M059J (cell line): ENCODE results near the gene DACT2. TPM values are rescaled to one million over a fixed set of nuclear protein-coding genes. Genes with fewer than 3 reads are reported as not detected.
"Not testable (repeated sequence)": the region's sequence is repeated elsewhere in the genome, so short reads cannot be mapped to it uniquely, and the experiment has no call there.

ENCODE experiments used
- DNase-seq: peaks from one replicate; pipeline ENCODE4 v3.0.0-alpha.2; 2012; ENCODE audit warnings: low read depth
- total RNA-seq: library from RNA; depleted of rRNA; stranded (reverse); fragments of >200 nt; shearing (Covaris generic); gene quantifications from 2 replicates; pipeline ENCODE4 v1.2.3, GENCODE V29; 2014

Gene DACT2
- total RNA-seq, 1 experiment from 2014 or later = not detected

DNA sequence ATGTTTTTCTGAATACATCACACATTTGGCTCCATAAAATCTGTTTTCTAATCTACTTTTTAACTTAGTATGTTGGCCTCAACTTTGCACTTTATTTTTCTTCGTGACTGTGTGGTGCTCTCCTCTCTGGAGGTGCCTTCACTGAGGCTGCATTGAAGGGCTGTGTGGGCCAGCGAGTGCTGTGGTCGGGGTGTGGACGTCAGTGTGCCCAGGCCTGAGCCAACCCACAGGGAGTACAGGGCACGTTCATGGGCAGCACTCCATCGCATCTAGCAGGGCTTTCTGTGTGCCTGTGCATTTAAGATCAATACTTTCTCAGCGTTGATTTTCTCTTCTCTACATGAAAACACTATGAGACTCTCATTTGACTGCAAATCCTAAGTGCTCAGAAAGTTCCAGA, 37.8 kb downstream of the DACT2 start:
- DNase-seq = no peak

DNA sequence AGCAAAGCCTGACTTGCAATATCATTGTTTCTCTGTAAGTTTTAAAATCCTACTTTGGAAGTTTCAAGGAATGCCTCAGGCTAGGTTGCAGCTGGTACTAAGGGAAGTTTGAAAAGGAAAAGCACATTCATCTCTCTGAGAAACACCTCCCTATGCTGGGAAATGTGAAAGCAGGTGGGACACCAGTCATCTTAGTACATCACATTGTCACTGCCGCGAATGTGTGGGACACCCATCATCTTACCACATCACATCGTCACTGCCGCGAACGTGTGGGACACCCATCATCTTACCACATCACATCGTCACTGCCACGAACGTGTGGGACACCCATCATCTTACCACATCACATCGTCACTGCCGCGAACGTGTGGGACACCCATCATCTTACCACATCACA, 38.3 kb downstream of the DACT2 start:
- DNase-seq = not testable (repeated sequence)

DNA sequence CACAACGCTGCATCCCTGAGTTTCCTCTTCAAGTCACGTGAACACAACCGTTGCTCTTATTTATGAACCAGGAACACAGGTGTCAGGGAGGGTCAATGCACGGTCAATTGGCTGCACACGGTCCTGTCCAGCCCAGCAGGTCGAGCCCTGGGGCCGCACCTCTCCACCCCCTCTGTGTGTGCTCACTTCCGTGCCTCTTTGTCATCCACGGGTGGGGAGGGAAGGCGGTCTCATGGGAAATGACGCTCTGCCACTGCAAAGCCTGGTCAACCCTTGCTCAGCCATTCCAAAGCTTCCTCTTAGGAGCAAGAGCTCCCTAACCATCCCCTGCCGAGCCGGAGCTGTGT, 38.7 kb downstream of the DACT2 start:
- no peak for DNase-seq

DNA sequence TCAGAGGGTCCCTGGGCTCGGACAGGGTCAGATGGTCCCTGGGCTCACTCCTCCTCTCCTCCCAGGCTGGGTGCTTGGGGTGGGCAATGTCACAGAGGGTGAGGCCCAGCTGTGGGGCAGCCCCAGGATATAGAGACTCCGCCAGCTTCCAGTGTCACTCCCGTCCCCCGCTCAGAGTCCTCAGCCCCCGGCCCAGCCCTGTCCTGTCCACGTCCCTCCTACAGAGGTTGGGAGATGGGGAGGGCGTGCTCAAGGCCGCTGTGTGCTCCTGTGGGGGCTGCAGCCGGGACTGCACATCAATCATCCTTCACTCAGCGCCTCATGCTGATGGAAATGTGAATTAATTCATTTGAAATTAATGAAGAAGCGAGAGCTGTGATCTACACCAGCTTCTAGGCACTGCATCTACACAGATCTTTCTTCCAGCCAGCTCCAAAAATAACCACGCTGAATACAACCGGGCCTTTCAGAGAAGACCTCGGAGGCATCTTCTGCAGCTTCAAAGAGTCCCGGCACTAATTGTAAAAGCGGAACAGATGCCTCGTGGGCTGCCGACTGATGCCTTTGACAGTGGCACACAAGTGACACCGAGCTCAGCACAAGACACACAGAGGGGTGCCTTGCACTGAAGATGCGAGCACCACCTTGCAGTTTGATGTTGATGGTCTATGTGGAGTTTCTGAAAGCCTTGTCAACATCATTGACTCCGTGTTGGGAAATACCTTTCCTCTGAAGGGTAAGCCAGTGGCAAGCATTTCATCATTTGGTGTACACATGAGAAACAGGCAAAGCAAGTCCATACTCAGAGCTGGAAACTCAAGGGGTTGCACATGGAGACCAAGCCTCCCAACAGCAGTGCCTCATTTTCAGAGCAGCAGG, 39.3 kb downstream of the DACT2 start:
- no peak for DNase-seq

DNA sequence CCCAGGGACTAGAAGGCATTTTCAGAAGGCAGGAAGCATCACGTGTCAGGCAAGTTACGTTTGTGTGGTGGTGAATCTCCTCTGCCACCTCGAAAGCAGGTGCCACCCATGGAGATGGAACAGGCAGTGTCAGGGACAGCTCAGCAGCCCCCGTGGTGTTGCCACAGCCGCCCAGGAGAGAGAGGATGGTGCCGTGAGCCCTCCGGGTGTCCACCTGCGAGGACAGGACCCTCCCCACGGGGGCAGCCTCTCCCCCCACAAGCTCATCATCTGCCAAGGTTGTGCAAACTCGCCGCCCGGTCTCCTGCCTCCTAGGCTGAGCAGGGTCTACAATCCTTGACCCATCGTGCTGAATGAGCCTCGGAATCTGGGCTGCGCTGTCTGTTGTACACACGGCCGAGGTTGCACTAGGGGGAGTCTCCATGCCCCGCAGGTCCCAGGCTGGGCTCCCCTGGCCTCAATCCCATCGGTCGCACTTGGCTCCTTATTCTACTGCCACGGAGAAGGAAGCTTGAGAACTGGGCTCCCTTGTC, 40.1 kb downstream of the DACT2 start:
- no peak for DNase-seq

DNA sequence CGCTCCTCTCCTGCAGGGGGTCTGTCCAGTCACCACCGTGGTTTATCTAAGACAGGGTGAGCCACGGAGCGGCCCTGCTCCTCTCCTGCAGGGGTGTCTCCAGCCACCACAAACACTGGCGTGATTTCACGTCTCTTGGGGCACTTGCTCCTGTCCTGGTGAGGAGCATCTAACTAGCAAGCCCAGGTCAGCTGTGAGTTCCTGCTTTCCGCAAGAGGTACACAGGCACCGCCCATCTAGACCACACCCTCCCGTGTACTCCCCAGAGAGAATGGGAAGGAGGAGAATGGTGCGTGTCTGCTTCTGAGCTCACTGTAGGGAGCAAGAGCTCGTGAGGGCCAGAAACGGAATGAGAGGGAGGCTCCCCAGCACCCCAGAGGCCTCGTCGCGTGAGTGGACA, 40.7 kb downstream of the DACT2 start:
- no peak for DNase-seq

DNA sequence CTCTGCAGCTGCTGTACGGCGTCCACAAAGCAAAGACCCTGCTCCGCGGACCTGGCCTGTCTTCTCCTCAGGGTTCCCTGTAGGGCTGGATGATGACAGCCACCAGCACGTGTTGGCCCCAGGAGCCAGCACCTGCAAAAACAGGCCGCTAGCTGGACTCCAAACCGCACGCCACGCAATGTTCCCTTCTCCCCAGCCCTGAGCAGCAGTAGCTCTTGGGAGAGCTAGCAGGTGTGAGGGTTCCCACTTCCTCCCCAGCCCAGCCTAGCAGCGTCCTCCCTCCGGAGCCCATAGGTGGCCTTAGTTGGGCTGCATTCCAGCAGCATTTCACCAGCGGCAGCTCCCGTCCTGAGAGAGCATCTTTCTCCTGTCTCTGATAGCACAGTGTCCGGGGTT, 42.3 kb downstream of the DACT2 start:
- no peak for DNase-seq

DNA sequence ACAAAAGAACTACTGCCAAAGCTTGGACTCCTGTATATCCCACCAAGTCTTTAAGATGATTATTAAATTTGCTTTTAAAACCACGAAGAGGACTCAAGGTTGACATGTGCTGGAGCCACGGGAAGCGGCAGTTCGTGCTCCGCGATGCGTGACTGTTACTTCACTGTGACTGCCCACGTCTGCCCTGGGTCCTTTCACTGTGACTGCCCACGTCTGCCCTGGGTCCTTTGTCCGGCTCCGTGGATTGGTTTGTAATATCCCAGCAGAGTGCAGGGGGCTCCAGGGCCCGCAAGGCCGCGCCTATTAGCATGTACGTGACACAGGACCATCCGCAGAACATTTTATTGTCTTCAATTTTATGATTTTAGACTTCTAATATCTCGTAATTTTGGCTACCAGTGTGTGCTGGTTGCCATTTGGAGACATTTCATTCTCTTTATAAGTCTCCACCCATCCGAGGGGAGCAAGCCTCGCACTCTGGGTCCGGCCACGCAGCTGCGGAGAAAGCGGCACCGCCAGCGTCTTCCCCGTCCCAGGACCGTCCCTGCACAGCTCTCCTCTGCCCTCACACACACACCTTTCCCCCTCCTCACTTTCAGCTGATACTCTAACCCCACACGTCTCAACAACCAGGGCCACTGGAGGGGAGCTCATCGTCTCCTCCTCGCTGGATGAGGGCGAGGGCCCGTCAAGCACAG, 42.9 kb downstream of the DACT2 start:
- no peak for DNase-seq

DNA sequence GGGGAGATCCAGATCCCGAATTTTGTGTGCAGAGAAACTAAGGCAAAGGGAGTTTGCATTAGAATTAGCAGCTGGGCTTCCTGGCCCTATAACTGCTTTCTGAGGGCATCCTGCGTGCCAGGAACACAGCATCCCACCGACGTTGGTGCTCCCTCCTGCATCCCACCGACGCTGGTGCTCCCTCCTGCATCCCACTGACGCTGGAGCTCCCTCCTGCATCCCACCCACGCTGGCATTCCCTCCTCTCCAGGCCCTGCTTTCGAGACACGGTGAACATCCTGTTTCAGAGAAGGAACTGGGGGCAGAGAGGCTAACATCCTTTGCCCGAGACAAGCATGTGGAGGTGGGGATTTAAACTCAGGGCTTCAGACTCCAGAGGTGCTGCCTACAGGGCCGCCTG, 44.4 kb downstream of the DACT2 start:
- no peak for DNase-seq

DNA sequence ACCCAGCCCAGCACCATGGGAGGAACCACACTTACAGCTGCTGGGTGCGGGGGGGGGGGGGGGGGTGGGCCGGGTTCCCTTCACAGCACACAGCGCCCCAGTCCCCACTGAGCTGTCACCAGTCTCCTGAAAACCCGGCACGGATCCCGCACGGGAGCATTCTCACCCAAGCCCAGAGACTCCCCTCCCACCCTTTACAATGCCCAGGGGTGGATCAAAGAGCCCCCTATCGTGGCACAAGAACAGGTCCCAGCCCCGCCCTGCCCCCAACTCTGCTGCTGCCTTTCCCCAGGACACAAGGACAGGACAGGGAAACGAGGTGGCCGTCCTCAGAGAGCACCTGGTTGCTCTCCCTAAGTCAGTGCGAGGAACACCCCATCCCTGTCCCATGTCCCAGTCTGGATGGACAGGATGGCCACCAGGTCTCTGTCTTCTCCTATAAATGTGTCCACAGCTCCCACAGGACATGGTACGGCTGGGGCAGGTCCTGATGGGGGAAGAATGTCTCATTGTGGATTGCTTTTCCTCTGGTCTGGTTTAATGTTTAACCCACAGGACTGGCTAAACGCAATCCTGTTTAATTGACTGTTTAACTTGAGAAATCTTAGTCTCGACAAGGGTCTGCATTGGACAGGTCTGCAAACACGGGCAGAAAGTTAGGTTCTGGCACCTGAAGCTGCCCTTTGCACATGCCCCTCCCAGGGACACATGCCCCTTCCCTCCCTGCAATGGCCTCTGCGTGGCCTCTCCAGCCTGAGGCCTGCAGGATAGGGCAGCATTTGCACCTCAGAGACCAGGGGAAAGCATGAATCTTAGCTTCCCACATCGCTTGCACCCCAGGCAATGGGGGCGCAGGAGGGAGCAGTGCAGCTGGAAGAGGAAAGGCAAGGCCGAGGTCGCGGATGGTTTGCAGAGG, 45.3 kb downstream of the DACT2 start:
- DNase-seq = no peak

DNA sequence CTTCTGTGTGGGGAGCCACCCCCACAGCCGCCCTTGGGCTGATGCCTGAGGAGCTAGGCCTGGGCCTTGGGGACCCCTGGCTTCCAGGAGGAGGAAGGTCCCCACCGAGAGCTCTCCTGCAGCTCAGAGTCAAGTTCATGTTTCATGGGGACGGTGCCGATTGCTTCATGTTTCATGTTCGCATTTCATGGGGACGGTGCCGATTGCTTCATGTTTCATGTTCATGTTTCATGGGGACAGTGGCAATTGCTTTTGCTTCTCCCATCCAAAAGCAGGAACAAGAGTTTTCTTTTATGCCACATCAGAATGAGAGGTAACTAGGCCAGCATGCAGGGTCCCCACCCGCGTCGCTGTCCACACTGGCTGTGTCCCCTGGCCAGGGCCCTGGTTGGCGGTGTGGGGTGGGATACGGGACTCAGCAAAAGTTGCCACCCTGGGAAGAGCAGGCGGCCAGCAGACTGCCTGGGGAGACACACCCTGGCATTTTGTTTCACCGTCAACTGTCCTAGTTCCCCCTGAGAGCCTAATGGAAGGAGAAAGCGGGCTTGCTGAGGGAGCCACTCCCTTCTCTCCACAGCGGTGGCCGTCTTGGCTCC, 46.0 kb downstream of the DACT2 start:
- DNase-seq = no peak

DNA sequence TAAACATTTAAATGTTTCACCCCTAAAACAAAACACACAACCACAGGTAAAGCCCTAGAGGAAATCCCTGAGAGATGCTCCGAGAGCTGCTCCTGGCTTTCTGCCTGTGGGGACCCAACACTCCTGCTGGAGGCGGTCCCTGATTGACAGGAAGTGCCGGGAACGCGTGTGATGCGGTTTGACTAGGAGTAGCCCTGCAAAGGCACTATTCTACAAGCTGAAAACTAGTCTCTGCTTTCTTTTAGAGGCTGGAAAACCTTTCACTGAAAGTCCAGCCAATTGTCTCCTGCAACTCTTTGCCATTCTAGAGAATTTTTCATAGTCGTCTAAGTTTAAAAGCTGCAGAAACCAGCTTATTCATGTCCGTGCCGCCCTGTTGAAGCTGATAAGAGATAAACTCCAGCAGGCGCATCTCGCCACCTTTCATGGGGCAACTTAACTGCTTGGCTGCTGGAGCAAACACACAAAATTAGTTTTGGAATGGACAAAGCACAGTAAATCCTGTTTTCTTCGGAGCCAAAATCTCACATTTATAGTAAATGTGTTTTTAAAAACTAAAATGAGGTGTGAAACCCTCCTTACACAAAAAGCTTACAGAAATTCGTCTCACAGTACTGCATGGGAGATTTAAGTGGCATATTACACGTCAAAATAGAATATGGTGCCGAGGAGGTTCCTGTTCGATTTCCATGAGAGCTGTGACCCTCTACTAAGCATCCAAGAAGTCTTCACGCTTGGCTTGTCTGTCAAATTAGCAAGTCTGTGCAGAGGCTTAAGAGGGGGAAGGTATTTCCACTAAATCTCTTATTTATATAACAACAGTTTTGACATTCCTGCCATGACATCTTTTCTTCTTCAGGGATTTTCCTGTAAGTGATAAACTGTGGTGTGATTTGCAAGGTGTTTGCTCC, 46.9 kb downstream of the DACT2 start:
- no peak for DNase-seq

DNA sequence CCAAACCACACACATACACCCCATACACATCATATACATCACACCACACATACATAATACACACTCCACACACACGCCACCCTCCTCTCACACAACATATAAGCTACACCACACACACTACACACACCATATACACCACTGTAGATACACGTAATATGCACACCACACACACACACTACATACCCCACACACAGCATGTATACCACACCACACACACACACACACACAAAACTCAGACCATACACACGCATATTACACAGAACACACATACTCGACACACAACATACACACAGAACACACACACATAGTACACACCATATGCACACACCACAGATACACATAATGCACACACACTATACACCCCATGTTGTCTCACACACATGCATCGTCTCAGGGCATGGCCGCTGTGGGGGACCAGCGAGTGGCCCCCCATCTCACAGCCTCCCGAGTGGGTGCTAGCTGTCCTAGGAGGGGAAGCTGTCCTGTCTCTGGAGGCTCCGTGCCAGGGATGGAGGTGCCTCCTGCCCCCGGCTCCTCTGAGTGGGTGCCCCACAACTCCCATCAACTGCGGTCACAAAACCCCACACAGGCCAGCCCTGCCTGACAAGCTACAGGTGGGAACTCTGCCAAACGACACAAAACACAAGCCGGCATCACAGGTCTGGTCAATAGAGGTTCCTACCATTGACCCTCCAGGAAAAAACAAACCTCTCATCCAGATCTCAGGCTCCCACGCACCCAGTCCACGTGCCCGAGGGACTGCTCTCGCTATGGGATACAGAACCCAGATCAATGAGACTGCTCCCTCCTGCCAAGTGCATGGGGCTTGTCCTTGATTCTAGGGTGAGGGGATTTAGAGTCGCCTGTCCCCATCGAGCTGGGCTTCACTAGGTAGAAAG, 49.1 kb downstream of the DACT2 start:
- no peak for DNase-seq

DNA sequence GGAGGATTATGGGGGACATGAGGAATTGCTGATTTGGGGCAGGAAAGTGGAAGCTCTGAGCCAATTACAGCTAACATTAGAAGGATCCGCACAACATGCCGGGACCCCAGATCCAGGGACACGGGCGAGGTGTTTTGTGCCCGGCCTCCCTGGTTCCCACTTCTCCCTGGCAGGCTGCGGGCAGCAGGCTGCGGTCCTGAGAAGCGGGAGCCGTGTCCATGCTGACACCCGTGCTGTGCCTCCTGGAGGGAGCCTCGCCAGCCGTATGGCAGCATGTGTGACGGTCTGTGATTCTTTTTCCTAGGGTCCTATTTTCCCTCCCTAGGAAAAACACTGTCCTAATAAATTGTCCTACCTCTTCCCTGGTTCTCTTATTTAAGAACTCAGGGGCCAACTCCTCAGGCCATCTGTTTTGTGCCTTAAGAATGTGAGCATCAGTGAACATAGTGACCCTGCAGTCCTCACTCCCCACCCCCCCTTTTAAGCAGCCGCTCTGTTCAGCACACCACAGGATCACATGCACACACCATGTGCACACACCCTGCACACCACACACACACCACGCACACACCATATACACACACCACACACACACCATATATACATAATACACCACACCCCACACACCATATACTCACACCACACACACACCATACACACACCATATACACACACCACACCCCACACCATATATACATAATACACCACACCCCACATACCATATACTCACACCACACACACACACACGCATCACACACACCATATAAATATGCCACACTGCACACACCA, 49.9 kb downstream of the DACT2 start:
- DNase-seq = no peak

DNA sequence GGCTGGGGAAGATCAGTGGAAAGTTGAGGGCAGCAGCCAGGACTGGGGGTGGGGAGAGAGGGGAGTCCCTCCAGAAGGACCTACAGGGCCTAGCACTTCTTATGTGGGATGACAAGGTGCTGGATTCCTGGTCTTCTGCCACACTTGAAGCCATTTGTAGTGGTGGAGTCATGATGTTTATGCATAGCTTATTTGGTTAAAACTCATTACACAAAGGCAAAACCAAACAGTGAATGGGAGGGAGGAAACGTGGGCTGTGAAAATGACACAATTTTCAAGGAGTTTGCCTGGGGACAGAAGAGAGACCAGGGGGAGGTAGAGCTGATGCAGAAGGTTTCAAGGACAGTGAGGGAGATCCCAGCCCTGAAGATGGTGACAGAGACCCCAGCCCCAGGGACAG, 50.8 kb downstream of the DACT2 start:
- DNase-seq = no peak

DNA sequence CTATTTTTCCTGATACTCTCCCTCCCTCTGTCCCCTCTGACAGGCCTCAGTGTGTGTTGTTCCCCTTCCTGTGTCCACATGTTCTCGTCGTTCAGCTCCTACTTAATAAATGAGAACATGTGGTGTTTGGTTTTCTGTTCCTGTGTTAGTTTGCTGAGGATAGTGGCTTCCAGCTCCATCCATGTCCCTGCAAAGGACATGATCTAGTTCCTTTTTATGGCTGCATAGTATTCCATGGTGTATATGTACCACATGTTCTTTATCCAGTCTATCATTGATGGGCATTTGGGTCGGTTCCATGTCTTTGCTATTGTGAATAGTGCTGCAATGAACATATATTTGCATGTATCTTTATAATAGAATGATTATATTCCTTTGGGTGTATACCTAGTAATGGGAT, 51.8 kb downstream of the DACT2 start:
- DNase-seq = not testable (repeated sequence)

DNA sequence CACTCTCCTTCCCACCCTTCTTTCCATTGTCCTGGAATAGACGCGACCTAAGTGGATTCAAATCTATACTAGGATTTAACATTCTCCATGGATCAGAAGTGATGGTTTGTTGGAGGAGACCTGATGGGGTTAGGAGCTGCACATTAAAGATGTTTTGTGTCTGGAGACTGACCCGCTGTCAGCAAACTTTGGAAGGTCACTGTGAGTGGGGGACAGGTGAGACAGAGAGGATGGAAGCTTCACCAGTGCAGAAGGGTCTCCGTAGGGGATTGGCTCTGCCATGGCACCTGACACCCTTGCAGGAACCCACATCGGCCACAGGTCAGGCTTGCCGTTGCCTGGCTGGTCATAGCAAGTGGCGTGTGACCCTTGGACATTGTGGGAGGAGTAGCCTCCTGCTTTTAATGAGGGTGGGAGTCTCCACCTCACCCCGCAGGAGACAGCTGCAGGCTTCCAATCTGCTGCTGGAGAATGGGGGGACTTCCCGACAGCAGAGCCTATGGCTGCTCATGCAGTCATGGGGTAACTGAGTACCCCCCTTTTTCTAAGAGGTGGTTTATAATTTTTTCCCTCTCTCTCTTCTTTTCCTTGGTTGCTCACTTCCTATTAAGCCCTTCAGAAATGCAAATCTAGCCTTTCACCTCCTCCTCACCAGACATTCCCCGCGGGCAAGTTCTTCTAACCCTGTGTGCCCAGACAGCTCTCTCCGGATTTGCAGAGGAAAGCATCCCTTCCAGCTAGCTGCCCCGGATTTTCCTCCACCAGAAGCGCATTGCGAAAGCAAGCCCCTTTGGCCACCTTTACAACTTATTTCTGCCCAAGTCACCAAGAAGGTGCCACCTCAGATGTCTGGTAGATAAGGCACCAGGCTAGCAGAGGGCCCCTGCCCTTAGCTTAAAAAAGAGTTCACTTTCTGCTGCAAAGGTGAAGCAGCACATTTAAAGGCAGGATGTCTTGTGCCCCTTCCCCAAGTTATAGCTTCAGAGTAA, 53.5 kb downstream of the DACT2 start:
- no peak for DNase-seq
